WI38 (cell line): Measurements from ENCODE around the gene TDG.

Experiments used
- H3K4me3 ChIP-seq: 2 replicates; pipeline ENCODE4 v1.5.1; 2011; ENCODE audit warnings: low read depth, mild to moderate bottlenecking, control low read depth, low read length
- CTCF ChIP-seq: IDR thresholded peaks from 2 replicates; pipeline ENCODE4 v1.5.1; 2012; ENCODE audit warnings: low read depth, mild to moderate bottlenecking, control low read depth, low read length

The TDG gene

GRCh38 chr12:103948746-103949406, 16.8 kb upstream of the TDG start:
- H3K4me3 ChIP-seq, result no peak overlapping the region
- no peak for TF ChIP-seq CTCF

- no peak overlapping the region for H3K4me3 ChIP-seq
- no peak for TF ChIP-seq CTCF
Observed at GRCh38 chr12:103952497-103952896, 13.2 kb upstream of the TDG start.

DNA sequence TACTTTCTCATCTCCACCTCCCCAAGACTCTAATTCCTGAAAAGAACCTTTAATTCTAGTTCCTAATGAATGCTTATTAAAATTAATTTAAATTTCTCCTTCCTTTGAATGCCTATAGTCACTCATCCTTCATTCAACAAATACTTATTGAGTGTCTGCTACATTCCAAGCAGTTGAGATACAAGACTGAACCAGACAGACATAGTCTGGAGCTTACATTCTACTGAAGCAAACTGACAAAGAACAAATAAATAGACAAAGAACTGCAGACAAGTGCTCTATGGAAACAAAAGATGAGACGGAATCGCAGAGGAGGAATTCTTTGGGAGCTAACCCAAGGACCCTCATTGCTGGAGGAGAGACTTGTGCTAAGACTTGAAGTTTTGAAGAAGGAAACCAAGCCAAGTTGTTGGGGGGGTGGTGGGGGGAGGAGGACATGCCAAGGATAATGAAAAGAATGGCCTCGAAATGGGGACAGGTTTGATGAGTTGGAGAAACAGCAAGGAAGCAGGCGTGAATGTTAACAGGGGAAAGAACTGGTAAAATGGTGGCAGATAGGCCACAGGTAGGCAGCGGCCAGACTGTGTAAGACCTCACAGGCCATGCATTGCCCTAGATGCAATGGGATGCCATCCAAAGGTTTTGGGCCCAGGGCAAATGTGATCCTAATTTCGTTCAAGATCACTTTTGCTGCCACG, 9.7 kb upstream of the TDG start:
- no peak for TF ChIP-seq CTCF

DNA sequence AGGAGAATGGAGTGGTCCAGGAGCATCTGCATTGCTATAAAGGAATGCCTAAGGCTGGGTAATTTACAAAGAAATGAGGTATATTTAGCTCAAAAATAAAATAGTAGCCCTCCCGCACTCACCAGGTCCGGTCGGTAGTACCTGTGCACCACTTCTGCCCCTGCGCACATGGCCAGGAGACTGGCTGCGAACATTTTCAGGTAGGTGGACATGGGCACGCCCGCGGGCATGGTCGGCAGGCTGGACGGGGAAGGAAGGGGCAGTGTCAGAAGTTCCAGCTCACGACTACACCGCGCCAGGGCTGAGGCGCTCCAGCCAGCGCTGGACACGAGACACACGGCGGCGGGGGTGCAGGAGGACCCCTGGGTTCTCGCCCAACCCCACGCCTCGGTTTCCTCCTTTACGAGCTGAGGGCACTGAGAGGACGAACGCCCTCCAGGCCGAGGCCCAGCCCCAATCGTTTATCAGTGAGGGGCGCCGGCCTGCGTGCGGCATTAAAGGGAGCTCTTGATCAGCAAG, 9.1 kb upstream of the TDG start:
- TF ChIP-seq CTCF, result no peak
- H3K4me3 ChIP-seq, result peak overlapping the region; percentile 77

More for the DNA sequence above, 9.7 kb upstream of the TDG start:
- peak overlapping the region; percentile 77 for H3K4me3 ChIP-seq

DNA sequence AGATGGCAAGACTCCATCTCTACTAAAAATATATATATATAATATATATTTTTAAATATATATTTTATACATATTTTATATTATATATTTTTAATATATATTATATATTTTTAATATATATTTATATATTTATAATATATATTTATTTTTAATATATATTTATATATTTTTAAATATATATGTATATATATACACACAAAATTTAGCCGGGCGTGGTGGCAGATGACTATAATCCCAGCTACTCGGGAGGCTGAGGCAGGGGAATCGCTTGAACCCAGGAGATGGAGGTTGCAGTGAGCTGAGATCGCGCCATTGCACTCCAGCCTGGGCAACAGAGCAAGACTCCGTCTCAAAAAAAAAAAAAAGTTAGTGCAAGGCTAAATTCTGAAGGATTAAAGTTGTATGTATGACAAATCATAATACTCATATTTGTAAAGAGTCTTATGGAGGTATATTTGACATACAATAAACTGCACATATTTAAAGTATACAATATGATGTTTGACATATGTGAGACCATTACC, 7.7 kb upstream of the TDG start:
- no peak overlapping the region for H3K4me3 ChIP-seq
- no peak for TF ChIP-seq CTCF

DNA sequence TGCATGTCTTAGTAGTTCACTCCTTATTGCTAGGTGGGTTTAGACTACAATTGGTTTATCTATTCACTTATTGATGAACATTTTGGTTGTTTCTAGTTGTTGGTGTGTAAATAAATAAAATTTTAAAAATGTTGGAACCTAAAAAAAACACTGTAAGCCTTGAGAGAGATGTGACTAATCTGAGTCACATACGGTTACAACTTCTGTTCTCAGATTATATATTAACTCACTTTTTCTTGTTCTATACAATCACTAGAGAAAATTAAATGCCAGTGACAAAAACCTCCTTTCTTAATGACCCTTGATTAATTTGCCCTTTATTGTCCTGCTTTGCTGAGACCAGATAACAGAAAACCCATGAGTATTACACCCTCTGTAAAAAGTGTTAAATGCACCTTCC, 7.1 kb upstream of the TDG start:
- no peak overlapping the region for H3K4me3 ChIP-seq
- TF ChIP-seq CTCF, result no peak
